DOHH2 (cell line): Measurements from ENCODE around the gene COA5.

Source experiments
- EZH2phosphoT487 ChIP-seq: fragments of 200-600 bp; sonication (generic); IDR thresholded peaks from 2 replicates; pipeline ENCODE4 v1.6.1; 2017; ENCODE audit warnings: borderline replicate concordance, mild to moderate bottlenecking, antibody characterized with exemption, low read length, moderate library complexity, mixed read lengths
- TF ChIP-seq, protein P1 (sequence below): fragments of 200-600 bp; sonication (generic); IDR thresholded peaks from one replicate; pipeline ENCODE4 v1.5.1; 2014; ENCODE audit warnings: antibody characterized with exemption, mild to moderate bottlenecking, low read depth, low read length; ENCODE audit not compliant: poor library complexity, severe bottlenecking

DNA sequence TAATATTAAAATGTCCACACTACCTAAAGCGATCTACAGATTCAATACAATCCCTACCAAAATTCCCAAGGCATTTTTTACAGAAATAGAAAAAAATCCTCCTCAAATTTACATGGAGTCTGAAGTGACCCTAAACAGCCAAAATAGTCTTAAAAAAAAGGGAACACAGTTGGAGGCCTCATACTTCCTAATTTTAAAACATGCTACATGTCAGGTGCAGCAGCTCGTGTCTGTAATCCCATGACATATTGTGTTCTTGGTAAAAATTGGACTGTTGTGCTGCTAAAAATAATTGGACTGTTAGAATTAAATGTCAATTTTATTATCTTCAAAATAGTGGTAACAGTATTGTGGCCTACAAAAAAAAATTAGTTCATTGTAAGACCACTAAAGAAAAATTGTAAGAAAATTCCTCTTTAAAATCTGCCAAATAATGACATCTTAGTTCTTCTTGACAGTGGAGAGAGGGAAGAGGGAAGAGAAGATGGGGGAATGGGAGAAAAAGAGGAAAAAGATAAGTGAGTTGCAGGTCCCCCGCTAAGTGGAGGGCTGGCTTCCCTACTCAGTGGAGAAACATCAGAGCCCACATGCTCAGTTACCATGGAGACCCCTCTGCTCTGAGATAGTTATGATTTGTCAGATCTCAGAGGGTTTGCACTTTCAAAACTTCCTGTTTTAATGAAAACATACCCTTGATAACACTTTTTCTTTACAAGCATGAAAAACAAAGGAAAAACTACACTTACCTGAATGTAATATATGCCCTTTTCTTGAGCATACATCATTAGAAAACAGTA lies 46.6 kb upstream of the COA5 start:
- TF ChIP-seq, protein P1, sequence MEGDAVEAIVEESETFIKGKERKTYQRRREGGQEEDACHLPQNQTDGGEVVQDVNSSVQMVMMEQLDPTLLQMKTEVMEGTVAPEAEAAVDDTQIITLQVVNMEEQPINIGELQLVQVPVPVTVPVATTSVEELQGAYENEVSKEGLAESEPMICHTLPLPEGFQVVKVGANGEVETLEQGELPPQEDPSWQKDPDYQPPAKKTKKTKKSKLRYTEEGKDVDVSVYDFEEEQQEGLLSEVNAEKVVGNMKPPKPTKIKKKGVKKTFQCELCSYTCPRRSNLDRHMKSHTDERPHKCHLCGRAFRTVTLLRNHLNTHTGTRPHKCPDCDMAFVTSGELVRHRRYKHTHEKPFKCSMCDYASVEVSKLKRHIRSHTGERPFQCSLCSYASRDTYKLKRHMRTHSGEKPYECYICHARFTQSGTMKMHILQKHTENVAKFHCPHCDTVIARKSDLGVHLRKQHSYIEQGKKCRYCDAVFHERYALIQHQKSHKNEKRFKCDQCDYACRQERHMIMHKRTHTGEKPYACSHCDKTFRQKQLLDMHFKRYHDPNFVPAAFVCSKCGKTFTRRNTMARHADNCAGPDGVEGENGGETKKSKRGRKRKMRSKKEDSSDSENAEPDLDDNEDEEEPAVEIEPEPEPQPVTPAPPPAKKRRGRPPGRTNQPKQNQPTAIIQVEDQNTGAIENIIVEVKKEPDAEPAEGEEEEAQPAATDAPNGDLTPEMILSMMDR: no peak
- no peak for TF ChIP-seq EZH2phosphoT487
